ENCODE data around the gene HOXB1. TPM values are rescaled to one million over a fixed set of nuclear protein-coding genes. Genes with fewer than 3 reads are reported as not detected.
"Not testable (repeated sequence)": the region's sequence is repeated elsewhere in the genome, so short reads cannot be mapped to it uniquely, and the experiment has no call there.

HOXB1 gene
- total RNA-seq, 1 experiment from 2014 or later: not detected

GRCh38 chr17:48543107-48543853, 12.5 kb upstream of the HOXB1 start:
- DNase-seq (ENCODE audit: low spot score): peak; percentile 53

GRCh38 chr17:48542698-48543106, 11.9 kb upstream of the HOXB1 start:
- no peak for DNase-seq (ENCODE audit: low spot score)

GRCh38 chr17:48542114-48542656, 11.4 kb upstream of the HOXB1 start:
- DNase-seq (ENCODE audit: low spot score): no peak

GRCh38 chr17:48541577-48542113, 10.8 kb upstream of the HOXB1 start:
- peak; percentile 65 for DNase-seq (ENCODE audit: low spot score)

GRCh38 chr17:48541036-48541576, 10.3 kb upstream of the HOXB1 start:
- DNase-seq (ENCODE audit: low spot score): no peak

- no peak for DNase-seq (ENCODE audit: low spot score)
Measured at GRCh38 chr17:48540213-48540612, 9.4 kb upstream of the HOXB1 start.

GRCh38 chr17:48539177-48539576, 8.4 kb upstream of the HOXB1 start:
- DNase-seq (ENCODE audit: low spot score): peak; percentile 87

- DNase-seq (ENCODE audit: low spot score): no peak
Measured at GRCh38 chr17:48537316-48537715, 6.5 kb upstream of the HOXB1 start.

- DNase-seq (ENCODE audit: low spot score): not testable (repeated sequence)
Measured at GRCh38 chr17:48535793-48536559, 5.2 kb upstream of the HOXB1 start.

- no peak for DNase-seq (ENCODE audit: low spot score)
Measured at GRCh38 chr17:48532261-48532660, 1.4 kb upstream of the HOXB1 start.

- DNase-seq (ENCODE audit: low spot score): no peak
Measured at GRCh38 chr17:48530208-48530886, 464 bp downstream of the HOXB1 start.

- no peak for DNase-seq (ENCODE audit: low spot score)
Measured at GRCh38 chr17:48529683-48530009, 1.2 kb downstream of the HOXB1 start.

- DNase-seq (ENCODE audit: low spot score): no peak
Measured at GRCh38 chr17:48528936-48529682, 1.7 kb downstream of the HOXB1 start.

GRCh38 chr17:48528153-48528935, 2.5 kb downstream of the HOXB1 start:
- DNase-seq (ENCODE audit: low spot score): no peak

- DNase-seq (ENCODE audit: low spot score): no peak
Measured at GRCh38 chr17:48527547-48527932, 3.3 kb downstream of the HOXB1 start.

- DNase-seq (ENCODE audit: low spot score): no peak
Measured at GRCh38 chr17:48526608-48527546, 3.9 kb downstream of the HOXB1 start.

- no peak for DNase-seq (ENCODE audit: low spot score)
Measured at GRCh38 chr17:48523010-48523409, 7.8 kb downstream of the HOXB1 start.

- no peak for DNase-seq (ENCODE audit: low spot score)
Measured at GRCh38 chr17:48522031-48522653, 8.7 kb downstream of the HOXB1 start.

- DNase-seq (ENCODE audit: low spot score): no peak
Measured at GRCh38 chr17:48520631-48521079, 10.2 kb downstream of the HOXB1 start.

All from H4 (cell line).